ENCODE measurements around the gene RMC1.
"Not testable (repeated sequence)": the region's sequence is repeated elsewhere in the genome, so short reads cannot be mapped to it uniquely, and the experiment has no call there.

RMC1 gene

DNA sequence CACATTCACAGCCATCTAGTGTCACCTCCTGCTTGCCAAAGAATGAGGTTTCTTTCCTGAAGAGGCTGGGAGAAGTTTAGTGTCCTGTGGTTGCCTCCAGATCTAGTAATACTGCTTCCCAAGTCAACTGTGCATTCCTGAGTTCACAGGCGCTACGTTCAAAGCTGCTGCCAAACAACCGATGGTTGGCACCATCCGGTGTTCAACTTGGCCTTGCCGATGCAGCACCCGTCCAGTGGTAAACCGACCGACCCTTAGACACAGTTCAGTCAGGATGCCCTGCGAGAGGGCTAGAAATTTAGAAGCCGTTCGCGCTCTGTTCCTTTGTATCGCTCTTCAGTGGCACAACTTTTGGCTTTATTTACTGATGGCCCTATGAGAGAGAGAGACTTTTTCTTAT, 28.6 kb downstream of the RMC1 start:
- no peak for DNase-seq (ENCODE audit: low read depth, low spot score)

- no peak for DNase-seq (ENCODE audit: low read depth, low spot score)
Measured at GRCh38 chr18:23532848-23533247, 29.5 kb downstream of the RMC1 start.

GRCh38 chr18:23534276-23534675, 31.0 kb downstream of the RMC1 start:
- DNase-seq (ENCODE audit: low read depth, low spot score): no peak

DNA sequence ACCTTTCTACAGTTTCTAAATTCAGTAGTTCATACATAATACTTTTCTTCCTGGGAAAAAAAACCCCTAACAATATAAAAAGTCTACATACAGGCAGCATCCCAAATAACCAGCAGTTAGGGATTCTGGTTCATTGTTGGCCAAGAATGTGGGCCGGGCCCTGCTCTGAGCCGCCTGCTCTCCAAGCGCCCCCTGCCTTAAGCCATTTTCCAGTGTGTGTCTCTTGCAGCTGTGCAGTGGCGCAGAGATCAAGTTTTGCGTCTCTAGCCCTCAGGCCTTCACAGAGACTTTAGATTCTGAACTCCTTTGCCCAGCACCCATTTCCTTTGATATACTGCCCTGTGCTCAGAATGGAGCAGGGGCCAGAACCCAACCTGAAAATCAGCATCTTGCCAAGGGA, 32.9 kb downstream of the RMC1 start:
- DNase-seq (ENCODE audit: low read depth, low spot score): no peak

DNA sequence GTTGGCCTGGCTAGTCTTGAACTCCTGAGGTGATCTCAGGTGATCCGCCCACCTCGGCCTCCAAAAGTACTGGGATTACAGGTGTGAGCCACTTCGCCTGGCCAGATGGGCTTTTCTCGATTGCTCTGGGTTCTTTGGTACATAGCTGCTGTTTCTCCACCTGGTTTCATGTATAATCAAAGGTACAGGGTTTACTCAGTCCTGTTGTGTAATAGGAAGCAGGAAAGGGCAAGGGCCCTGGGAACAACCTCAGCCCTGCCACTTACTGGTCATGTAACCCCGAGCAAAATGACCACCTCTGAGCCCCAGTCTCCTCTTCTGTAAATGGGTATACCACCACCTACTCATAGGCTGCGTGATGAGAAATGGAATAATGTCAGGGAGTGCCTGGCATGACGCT, 34.0 kb downstream of the RMC1 start:
- no peak for DNase-seq (ENCODE audit: low read depth, low spot score)

DNA sequence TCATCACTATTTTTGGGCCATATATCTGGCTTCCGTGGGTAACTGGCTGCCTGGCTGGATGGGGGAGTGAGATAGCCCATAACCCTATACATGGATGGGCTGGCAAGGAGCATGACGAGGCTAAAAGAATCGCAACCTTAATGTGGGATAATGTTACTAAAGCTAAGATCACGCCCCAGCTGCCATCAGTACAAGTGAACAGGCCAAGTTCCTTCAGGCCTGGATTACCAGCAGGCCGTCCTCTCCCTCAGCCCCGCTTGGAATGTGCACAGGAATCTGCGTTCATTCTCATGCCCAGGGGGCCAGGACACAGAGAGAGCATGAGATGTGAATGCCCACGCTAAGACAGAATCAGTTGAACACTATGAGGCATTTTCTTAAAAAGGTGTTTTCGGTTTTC, 34.7 kb downstream of the RMC1 start:
- DNase-seq (ENCODE audit: low read depth, low spot score): no peak

DNA sequence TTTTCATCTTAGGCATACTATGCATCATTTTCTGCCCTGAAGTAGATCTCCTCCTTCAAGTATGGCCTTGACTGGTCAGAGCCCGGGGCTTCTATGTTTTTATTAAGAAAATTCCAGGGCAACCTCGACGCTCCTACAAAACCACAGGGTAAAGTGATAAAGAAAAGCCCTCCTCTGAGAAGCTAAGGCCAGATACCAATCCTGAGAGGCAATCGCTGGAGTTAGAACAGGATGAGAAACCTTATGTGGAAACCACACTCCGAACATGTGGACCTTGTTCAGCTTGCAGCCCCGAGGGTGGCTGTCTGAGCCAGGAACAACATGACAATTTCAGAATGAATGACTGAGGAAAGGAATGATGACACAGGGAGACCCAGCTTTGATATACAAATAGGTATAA, 35.6 kb downstream of the RMC1 start:
- DNase-seq (ENCODE audit: low read depth, low spot score): no peak

GRCh38 chr18:23539296-23539695, 36.0 kb downstream of the RMC1 start:
- no peak for DNase-seq (ENCODE audit: low read depth, low spot score)

DNA sequence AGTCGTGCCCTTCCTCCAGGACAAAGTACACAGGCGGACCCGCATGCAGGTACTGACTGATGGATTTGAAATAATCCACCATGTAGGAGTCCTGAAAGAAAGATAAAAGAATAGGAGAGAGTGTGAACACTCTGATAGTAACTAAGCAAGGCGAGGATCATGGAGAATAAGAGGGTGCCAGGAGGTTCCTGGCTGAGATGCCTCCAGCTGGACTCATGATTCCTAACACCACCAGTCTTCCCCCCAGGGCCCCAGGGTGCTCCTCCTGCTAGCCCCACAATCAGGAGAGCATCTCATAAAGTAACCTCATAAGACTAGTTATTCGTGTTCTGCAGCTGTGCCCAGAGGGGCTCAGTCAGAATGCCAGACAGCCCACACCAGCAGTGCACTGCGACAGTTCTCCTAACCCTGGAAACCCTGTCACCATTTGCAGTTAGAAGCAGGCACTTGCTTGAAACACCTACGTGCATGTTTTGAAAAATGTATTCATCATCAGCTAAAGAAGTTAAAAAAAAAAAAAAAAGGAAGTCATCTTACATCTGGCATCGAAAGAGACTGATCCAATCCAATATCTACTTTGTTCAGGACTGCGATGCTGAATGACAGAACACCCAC, 36.7 kb downstream of the RMC1 start:
- DNase-seq (ENCODE audit: low read depth, low spot score): no peak

DNA sequence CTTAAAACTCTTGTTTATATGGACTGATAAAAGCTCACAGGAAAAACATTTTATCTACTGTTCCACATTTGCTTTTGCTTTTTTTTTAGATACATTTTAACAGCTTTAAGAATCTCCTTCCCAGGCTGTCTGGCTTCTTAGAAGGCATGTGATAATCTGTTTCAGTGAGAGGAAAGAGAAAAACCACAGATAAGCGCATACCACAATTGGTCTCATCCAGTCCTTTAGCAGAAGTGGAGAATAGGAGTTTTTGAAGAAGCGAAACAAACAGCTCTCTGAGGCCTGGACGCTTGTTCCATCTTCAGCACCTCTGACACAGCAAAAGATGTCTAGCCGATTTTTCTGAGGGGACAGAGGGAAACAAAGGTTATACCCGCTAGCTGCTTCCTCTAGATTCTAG, 37.6 kb downstream of the RMC1 start:
- no peak for DNase-seq (ENCODE audit: low read depth, low spot score)

DNA sequence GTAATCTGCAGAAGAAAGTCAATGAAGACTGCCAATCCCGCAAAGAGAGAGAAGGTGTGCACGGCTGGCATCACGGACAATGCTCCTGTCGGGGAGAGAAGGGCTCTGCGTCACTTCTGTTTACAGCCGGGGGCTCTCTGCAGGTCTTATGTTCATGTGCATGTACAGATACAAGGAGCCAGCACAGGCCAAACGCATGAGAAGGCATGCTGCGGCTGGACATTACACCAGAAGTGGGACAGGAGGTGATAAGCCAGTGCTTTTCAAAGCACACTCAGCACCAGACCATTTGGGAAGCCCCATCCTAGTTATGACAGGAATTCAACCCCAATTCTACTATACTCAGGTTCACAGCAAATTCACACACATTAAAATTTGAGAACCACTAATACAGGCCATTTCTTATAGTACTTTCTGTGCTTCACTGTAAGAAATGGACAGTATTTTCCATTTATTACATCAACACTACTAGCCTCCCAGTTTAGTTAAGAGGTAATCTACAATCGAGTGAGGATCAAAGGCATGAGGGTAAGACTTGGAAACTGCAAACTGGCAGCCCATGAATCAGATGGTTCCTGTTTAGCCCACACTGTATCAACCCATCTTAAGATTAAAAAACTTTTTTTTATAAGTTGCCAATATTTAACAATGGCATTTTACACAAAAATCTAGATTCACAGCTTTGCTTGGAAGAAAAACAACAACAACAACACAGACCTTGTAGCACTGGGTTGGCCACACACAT, 38.2 kb downstream of the RMC1 start:
- DNase-seq (ENCODE audit: low read depth, low spot score): no peak

DNA sequence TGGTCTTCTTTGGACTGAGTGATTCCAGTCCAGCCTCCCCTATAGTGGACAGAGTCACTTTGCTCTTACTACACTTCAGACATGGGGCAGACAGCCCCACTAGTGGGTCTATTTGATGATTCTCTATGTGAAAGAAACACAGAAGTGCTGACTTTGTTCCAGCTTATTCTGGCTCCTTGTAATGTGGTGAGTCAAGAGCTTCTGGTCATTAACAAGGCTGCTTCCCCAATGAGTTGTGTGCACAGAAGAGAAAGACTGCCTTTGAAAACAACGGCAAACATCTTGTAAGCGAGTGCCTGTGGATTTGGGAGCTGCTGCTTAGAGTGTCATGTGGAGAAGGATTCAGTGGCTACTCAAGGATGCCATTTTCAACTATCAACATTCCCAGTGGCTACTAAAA, 39.1 kb downstream of the RMC1 start:
- DNase-seq (ENCODE audit: low read depth, low spot score): no peak

DNA sequence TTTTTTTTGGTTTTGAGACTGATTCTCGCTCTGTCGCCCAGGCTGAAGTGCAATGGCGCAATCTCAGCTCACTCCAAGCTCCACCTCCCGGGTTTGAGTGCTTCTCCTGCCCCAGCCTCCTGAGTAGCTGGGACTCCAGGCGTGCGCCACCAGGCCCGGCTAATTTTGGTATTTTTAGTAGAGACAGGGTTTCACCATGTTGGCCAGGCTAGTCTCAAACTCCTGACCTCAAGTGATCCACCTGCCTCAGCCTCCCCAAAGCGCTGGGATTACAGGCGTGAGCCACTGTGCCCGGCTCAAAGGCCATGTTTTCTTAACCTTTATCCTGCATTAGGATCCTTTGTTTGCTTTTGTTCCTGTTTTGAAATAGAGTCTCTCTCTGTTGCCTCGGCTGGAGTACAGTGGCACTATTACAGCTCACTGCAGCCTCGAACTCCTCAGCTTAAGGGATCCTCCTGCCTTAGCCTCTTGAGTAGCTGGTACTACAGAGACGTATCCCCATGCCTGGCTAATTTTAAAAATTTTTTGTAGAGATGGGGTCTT, 42.0 kb downstream of the RMC1 start:
- no peak for DNase-seq (ENCODE audit: low read depth, low spot score)

DNA sequence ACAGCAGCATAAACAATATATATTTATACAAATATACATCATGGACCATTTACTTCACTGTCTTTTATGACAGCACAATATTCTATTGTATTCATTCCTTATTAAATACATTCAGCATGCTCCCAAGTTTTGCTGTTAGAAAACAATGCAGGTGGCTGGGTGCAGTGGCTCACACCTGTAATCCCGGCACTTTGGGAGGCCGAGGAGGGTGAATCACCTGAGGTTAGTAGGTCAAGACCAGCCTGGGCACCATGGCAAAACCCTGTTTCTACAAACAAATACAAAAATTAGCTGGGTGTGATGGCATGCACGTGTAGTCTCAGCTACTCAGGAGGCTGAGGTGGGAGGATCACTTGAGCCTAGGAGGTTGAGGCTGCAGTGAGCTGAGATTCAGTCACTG, 44.0 kb downstream of the RMC1 start:
- no peak for DNase-seq (ENCODE audit: low read depth, low spot score)

DNA sequence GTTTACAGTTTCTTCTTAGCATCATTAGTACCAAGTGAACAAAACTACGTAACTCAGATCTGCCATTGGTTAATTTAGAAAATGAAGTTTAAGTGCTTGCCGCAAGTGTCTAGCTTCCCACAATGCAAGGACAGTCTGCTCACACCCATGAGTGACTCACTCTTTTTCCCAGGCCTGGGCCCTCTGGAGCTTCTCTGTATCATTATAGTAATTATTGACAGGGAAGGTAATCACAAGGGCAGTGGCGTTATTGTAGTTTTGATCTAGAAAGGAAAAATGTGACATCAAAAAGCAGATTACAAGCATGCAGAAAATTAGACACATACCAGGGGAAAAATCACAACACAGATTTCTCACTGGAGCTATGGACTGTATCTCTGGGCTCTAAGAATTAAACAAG, 44.5 kb downstream of the RMC1 start:
- DNase-seq (ENCODE audit: low read depth, low spot score): no peak

- DNase-seq (ENCODE audit: low read depth, low spot score): no peak
Measured at GRCh38 chr18:23548275-23548674, 45.0 kb downstream of the RMC1 start.

DNA sequence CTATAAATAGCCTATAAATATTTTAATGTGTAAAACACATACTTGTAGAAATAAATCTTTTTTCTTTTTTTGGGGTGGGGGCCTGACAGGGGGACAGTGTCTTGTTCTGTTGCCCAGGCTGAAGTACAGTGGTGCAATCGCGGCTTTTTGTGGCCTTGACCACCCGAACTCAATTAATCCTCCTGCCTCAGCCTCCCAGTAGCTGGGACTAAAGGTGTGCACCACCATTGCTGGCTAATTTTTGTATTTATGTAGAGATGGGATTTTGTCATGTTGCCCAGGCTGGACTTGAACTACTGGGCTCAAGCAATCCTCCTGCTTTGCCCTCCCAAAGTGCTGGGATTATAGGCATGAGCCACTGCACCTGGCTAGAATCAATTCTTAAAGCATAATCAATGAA, 45.4 kb downstream of the RMC1 start:
- DNase-seq (ENCODE audit: low read depth, low spot score): no peak

DNA sequence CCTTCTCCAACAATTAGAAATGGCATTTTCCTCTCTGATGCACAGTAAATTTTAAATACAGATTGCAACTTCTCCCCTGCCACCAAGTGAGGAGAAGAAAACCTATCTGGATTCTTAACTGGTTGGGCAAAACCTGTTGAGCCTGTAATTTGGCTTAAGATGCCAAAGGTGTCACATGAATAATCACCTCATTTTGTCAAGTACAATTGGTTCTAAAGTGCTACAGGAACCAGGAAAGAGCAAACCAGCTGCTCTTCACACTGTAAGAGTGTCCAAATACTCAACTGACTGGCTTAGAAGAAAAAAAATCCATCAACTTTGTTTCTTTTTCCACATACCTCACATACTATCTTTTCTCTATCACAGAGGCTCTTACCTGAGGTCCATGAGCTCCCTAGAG, 47.6 kb downstream of the RMC1 start:
- no peak for DNase-seq (ENCODE audit: low read depth, low spot score)

GRCh38 chr18:23551978-23552377, 48.7 kb downstream of the RMC1 start:
- DNase-seq (ENCODE audit: low read depth, low spot score): no peak

DNA sequence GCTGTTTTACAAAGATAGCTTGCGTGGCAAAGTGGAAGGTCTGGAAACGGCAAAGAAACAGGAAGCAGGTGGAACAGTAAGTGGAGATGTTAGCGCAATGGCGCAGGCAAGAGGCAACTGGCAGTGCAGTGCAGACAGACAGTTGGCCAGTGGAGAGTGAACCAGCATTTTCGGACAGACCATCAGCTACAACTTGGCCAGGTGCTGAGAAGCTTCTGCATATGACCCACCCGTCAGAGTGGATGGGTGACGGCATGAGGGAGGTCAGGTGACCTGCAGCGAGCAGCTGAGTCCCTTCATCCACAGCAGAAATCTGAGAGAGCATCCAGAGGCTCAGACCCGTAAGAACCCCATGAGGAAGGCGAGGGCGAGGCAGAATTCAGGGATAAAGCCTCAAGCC, 49.2 kb downstream of the RMC1 start:
- DNase-seq (ENCODE audit: low read depth, low spot score): no peak

- no peak for DNase-seq (ENCODE audit: low read depth, low spot score)
Measured at GRCh38 chr18:23553887-23554286, 50.6 kb downstream of the RMC1 start.

DNA sequence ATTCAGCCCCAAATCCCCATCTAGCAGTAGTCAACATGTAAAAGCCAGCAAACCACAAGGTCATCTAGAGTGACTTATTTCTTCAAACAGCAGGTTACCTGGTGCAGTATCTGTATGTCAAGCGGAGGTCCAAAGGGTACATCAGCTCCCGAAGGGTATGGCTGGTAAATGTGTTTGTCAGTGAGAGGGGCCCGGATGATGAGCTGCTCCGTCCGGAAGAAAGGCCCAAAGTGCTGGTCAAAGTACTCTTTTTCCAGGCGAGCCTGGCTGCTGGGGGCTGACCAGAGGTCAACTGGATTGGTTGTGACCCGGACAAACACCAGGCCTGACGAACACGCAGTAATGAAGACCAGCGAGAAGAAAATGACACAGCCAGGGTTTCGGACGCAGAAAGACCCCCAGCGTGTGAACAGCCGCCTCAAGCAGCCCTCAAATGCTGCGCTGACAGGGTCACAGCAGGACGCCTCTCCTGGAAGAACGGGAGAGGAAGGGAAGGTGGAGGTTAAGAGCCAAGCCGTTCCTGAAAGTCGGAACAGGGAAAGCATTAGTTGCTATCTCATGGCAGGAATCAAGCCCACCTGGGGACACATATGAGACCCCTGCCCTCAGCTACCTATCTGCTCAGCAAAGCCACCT, 53.0 kb downstream of the RMC1 start:
- no peak for DNase-seq (ENCODE audit: low read depth, low spot score)

GRCh38 chr18:23557511-23557910, 54.2 kb downstream of the RMC1 start:
- not testable (repeated sequence) for DNase-seq (ENCODE audit: low read depth, low spot score)
